Thyroid gland (tissue), 4 donors: ENCODE data around the gene OR13C9. TPM values are rescaled to one million over a fixed set of nuclear protein-coding genes. Genes with fewer than 3 reads are reported as not detected.

Experiments
- DNase-seq, 2 donors: peaks; one replicate each; pipeline ENCODE4 v3.0.0-alpha.2; 2019
- H3K27ac ChIP-seq, 3 donors: fragments of 200-600 bp; sonication (generic); 1 replicate in 2 of 3; 2 replicates in 1 of 3; pipeline ENCODE4 v1.5.1; 2016 to 2019; ENCODE audit warnings: mild to moderate bottlenecking in 1 of 3, moderate library complexity in 1 of 3
- H3K27me3 ChIP-seq: fragments of 200-600 bp; sonication (generic); one replicate; pipeline ENCODE4 v1.5.1; 2019
- H3K36me3 ChIP-seq, 2 donors: fragments of 200-600 bp; sonication (generic); one replicate each; pipeline ENCODE4 v1.5.1; 2016 to 2019
- H3K4me1 ChIP-seq, 2 donors: fragments of 200-600 bp; sonication (generic); one replicate each; pipeline ENCODE4 v1.5.1; 2017 to 2019
- H3K4me3 ChIP-seq, 3 donors: fragments of 200-600 bp; sonication (generic); replicated peaks in 1 of 3; 1 replicate in 2 of 3; 2 replicates in 1 of 3; pipeline ENCODE4 v1.5.1; 2016; ENCODE audit warnings: mild to moderate bottlenecking in 1 of 3
- H3K9me3 ChIP-seq: fragments of 200-600 bp; sonication (generic); one replicate; pipeline ENCODE4 v1.5.1; 2017
- CTCF ChIP-seq, 6 experiments: fragments of 200-600 bp in 3 of 6; fragments of 450-650 bp in 3 of 6; sonication (generic) in 3 of 6; IDR thresholded peaks; one replicate each; pipeline ENCODE4 v1.5.1; 2016 to 2019; ENCODE audit warnings: antibody characterized with exemption in 6 of 6, mild to moderate bottlenecking in 2 of 6, inconsistent platforms in 1 of 6, moderate library complexity in 1 of 6
- POLR2A ChIP-seq, 2 donors: fragments of 450-650 bp; IDR thresholded peaks; one replicate each; pipeline ENCODE4 v1.6.1; 2017; ENCODE audit warnings: antibody characterized with exemption in 2 of 2, mild to moderate bottlenecking in 2 of 2, moderate library complexity in 1 of 2
- WGBS, 2 donors: methylation state at CpG; one replicate each; pipeline ENCODE4 v1.1.5; 2017; 5-methylcytosine and 5-hydroxymethylcytosine counted together
- intact Hi-C: fragments of 100-400 bp; cut with DNase I; formaldehyde crosslinking; loops from one replicate; pipeline ENCODE4 v1.15.1; 2023
- total RNA-seq, 4 donors: library from RNA; depleted of rRNA; stranded (reverse); fragments of >200 nt; gene quantifications; one replicate each; pipeline ENCODE4 v1.2.3, GENCODE V29; 2016

The OR13C9 gene
- total RNA-seq, 4 donors from 2014 or later: not detected

DNA sequence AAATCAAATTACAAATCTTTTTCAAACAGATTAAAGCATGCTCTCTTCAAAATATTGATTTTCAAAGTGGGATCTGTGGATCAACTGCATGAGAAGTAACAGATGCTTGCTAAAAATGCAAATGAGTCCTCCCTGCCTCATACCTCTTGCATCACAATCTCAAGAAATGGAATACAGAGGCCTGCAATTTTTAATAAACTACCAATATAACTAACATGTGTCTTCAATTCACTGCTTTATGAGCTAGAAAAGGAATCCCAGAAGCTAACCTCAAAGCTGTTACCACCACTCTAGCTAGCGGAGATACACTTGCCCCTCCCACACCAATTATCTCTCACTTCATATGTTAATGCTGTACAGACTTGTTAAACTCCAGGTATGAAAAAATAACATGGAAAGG lies 28.4 kb downstream of the OR13C9 start:
- H3K27ac ChIP-seq: no peak overlapping the region
- H3K27me3 ChIP-seq: no peaks in the 10 kb centered on the region
- TF ChIP-seq CTCF (IDR thresholded peaks at IDR 0.05): no peak
- no peak for TF ChIP-seq POLR2A (IDR thresholded peaks at IDR 0.05)
- H3K4me1 ChIP-seq: no peaks in the 10 kb centered on the region
- no peaks in the 10 kb centered on the region for H3K36me3 ChIP-seq
- 86 to 89% methylated on average over 1 of the region's 1 CpG for WGBS, 2 donors
- intact Hi-C loops: no loop called here
- H3K4me3 ChIP-seq: no peak overlapping the region
- no peak for DNase-seq
- no peaks in the 10 kb centered on the region for H3K9me3 ChIP-seq

DNA sequence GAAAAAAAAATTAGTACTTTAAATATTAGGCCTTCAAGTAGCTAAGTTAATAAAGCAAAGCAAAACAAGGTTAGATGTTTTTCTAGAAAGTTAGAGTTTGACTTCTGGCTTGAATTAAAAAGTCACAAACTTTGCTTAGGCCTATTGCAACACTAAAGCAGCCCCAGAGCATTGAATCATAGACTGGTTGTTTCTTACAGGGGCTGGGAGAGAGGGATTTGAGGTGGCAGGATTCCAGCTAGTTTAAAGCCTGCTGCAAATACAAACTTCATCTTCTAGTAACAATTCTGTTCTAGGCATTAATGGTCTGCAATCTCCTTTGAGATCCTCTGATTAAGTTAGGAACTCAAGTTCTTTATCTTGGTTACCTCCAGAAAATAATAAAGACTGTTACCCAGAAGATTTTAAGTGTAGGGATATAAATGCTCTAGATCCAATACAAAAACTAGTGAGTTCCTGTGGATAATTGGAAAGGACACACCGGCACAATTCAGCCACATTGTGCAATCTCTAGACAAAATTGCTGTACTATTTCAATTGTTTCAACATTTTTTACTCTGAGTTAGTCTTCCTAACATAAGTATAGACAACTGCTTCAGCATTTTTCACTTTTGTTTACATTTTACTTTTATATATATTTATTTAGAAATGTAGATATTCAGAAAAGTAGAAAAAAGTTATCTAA lies 31.4 kb downstream of the OR13C9 start:
- Histone ChIP-seq H3K4me1 (no peaks in the 10 kb centered on the region), H3K27me3 (no peaks in the 10 kb centered on the region), H3K4me3 (no peak overlapping the region), H3K36me3 (no peaks in the 10 kb centered on the region), H3K27ac (no peak overlapping the region), H3K9me3 (no peaks in the 10 kb centered on the region)
- DNase-seq: no peak
- TF ChIP-seq POLR2A (IDR thresholded peaks at IDR 0.05) (no peak), CTCF (IDR thresholded peaks at IDR 0.05) (no peak)
- intact Hi-C loops: no loop called here
- WGBS, 2 donors: 74 to 84% methylated on average over 1 of the region's 1 CpG

DNA sequence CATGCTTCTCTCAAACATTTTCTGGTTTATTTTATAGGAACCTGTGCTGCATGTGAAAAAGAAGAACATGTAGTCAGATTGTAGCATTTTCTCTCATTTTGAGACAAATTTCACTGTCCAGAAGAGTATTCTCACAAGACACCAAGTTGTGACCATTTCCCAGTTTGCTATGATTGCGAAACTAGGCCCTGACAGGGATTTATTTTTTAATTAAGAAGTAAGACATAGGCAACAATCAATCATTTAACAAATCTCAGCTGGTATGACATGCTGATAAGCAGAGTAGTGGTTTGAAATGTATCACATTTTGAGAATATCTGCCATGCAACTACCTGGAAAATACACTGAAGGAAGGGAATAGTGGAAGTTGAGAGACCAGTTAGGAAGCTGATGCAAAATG lies 37.4 kb downstream of the OR13C9 start:
- DNase-seq: no peak
- TF ChIP-seq POLR2A (IDR thresholded peaks at IDR 0.05) (no peak), CTCF (IDR thresholded peaks at IDR 0.05) (no peak)
- Histone ChIP-seq H3K4me3 (no peak overlapping the region), H3K36me3 (no peaks in the 10 kb centered on the region), H3K27me3 (no peaks in the 10 kb centered on the region), H3K4me1 (no peaks in the 10 kb centered on the region), H3K9me3 (no peaks in the 10 kb centered on the region), H3K27ac (no peak overlapping the region)
- 91 to 100% methylated on average over 1 of the region's 1 CpG for WGBS, 2 donors
- intact Hi-C loops: no loop called here

GRCh38 chr9:104577263-104577662 lies 40.7 kb downstream of the OR13C9 start:
- Histone ChIP-seq H3K4me3 (no peak overlapping the region), H3K27me3 (no peaks in the 10 kb centered on the region), H3K27ac (no peak overlapping the region), H3K36me3 (no peaks in the 10 kb centered on the region), H3K9me3 (no peaks in the 10 kb centered on the region), H3K4me1 (no peaks in the 10 kb centered on the region)
- 82 to 84% methylated on average over 5 of the region's 5 CpGs for WGBS, 2 donors
- intact Hi-C loops: no loop called here
- TF ChIP-seq CTCF (IDR thresholded peaks at IDR 0.05) (no peak), POLR2A (IDR thresholded peaks at IDR 0.05) (no peak)
- no peak for DNase-seq

GRCh38 chr9:104575456-104575855 lies 42.5 kb downstream of the OR13C9 start:
- Histone ChIP-seq H3K36me3 (no peaks in the 10 kb centered on the region), H3K4me3 (no peak overlapping the region), H3K4me1 (no peaks in the 10 kb centered on the region), H3K27me3 (no peaks in the 10 kb centered on the region), H3K9me3 (no peaks in the 10 kb centered on the region), H3K27ac (no peak overlapping the region)
- 75 to 80% methylated on average over 2 of the region's 2 CpGs for WGBS, 2 donors
- no peak for TF ChIP-seq CTCF (IDR thresholded peaks at IDR 0.05)
- TF ChIP-seq POLR2A (IDR thresholded peaks at IDR 0.05): no peak
- intact Hi-C loops: no loop called here
- no peak for DNase-seq
